ENCODE measurements around the gene CAAP1.

Gene CAAP1

GRCh38 chr9:26802921-26803320, 89.7 kb downstream of the CAAP1 start:
- FAIRE-seq, result no peak
- DNase-seq (ENCODE audit: insufficient read length, low spot score), result no peak
- no peak for TF ChIP-seq SPI1 (IDR thresholded peaks at IDR 0.05; ENCODE audit: low read depth, low read length)
- no peak for TF ChIP-seq TAF1 (IDR thresholded peaks at IDR 0.05; ENCODE audit: low read depth, low read length)
- TF ChIP-seq PAX5 (IDR thresholded peaks at IDR 0.05; ENCODE audit: insufficient read depth, low read length, severe bottlenecking), result no peak
- no peak for TF ChIP-seq POLR2AphosphoS5 (IDR thresholded peaks at IDR 0.05; ENCODE audit: low read depth, low read length)
- TF ChIP-seq POU2F2 (IDR thresholded peaks at IDR 0.05; ENCODE audit: low read depth, low read length), result no peak
- no peak for TF ChIP-seq POLR2A (IDR thresholded peaks at IDR 0.05; ENCODE audit: low read depth, low read length)

DNA sequence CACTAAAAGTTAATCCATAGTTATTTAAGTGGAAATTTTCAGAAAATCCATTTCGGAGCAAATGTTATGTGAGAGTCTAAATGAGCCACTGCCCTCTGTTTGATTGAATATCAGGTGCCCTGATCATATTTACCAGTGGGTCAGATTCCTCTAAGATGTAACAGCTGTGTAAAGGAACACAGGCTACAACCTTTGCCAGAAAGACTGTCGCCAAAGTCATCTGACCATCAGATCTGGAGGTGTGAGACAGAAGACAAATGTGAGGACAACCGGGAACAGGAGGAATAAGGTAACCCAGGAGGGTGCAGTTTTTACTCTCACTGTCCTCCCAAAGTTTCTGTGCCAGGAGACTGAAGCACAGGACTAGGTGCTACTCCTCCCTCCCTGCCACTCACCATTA, 90.8 kb downstream of the CAAP1 start:
- DNase-seq (ENCODE audit: insufficient read length, low spot score) (no peak), FAIRE-seq (no peak)
- TF ChIP-seq TAF1 (IDR thresholded peaks at IDR 0.05; ENCODE audit: low read depth, low read length), result no peak
- no peak for TF ChIP-seq POU2F2 (IDR thresholded peaks at IDR 0.05; ENCODE audit: low read depth, low read length)
- no peak for TF ChIP-seq POLR2AphosphoS5 (IDR thresholded peaks at IDR 0.05; ENCODE audit: low read depth, low read length)
- TF ChIP-seq PAX5 (IDR thresholded peaks at IDR 0.05; ENCODE audit: insufficient read depth, low read length, severe bottlenecking), result no peak
- TF ChIP-seq POLR2A (IDR thresholded peaks at IDR 0.05; ENCODE audit: low read depth, low read length), result no peak
- no peak for TF ChIP-seq SPI1 (IDR thresholded peaks at IDR 0.05; ENCODE audit: low read depth, low read length)

- no peak for FAIRE-seq
- TF ChIP-seq PAX5 (IDR thresholded peaks at IDR 0.05; ENCODE audit: insufficient read depth, low read length, severe bottlenecking), result no peak
- DNase-seq (ENCODE audit: insufficient read length, low spot score), result no peak
Observed at GRCh38 chr9:26800322-26800721, 92.3 kb downstream of the CAAP1 start.

GRCh38 chr9:26791274-26791673, 101.3 kb downstream of the CAAP1 start:
- FAIRE-seq (no peak), DNase-seq (ENCODE audit: insufficient read length, low spot score) (no peak)
- no peak for TF ChIP-seq PAX5 (IDR thresholded peaks at IDR 0.05; ENCODE audit: insufficient read depth, low read length, severe bottlenecking)
- TF ChIP-seq POU2F2 (IDR thresholded peaks at IDR 0.05; ENCODE audit: low read depth, low read length), result no peak
- no peak for TF ChIP-seq SPI1 (IDR thresholded peaks at IDR 0.05; ENCODE audit: low read depth, low read length)
- TF ChIP-seq POLR2A (IDR thresholded peaks at IDR 0.05; ENCODE audit: low read depth, low read length), result no peak
- TF ChIP-seq TAF1 (IDR thresholded peaks at IDR 0.05; ENCODE audit: low read depth, low read length), result no peak
- no peak for TF ChIP-seq POLR2AphosphoS5 (IDR thresholded peaks at IDR 0.05; ENCODE audit: low read depth, low read length)
